Activated T-cell treated with anti-CD3 and anti-CD28 coated beads, Interleukin-2, amount 50 U/mL, for 72 hours (primary cell): ENCODE results near the gene TMEM186. TPM values are rescaled to one million over a fixed set of nuclear protein-coding genes. Genes with fewer than 3 reads are reported as not detected.
"Not testable (repeated sequence)": the region's sequence is repeated elsewhere in the genome, so short reads cannot be mapped to it uniquely, and the experiment has no call there.

Source experiments
- ATAC-seq, 2 donors: fragments of 150-1000 bp; cut with Tn5 transposase; replicated peaks in 1 of 2; 2 replicates each; pipeline ENCODE4 v1.10.0; 2021; ENCODE audit warnings: moderate library complexity in 2 of 2, mild to moderate bottlenecking in 1 of 2
- DNase-seq, 2 donors: peaks; one replicate each; pipeline ENCODE4 v3.0.0; 2021 to 2022; ENCODE audit warnings: mixed read lengths in 1 of 2
- H3K27ac Mint-ChIP-seq: one replicate; pipeline ENCODE4 v1.8.0; 2022; ENCODE audit warnings: mild to moderate bottlenecking, moderate library complexity, mixed read lengths
- H3K27me3 Mint-ChIP-seq: one replicate; pipeline ENCODE4 v1.8.0; 2022; ENCODE audit warnings: low read depth, mixed read lengths
- H3K36me3 Mint-ChIP-seq, 2 donors: one replicate each; pipeline ENCODE4 v1.8.0; 2022; ENCODE audit warnings: mixed read lengths in 2 of 2, mild to moderate bottlenecking in 1 of 2; ENCODE audit not compliant: insufficient read depth in 2 of 2
- H3K4me1 Mint-ChIP-seq: one replicate; pipeline ENCODE4 v1.8.0; 2022; ENCODE audit warnings: low read depth, mixed read lengths
- H3K4me3 Mint-ChIP-seq, 2 donors: one replicate each; pipeline ENCODE4 v1.8.0; 2022; ENCODE audit warnings: mild to moderate bottlenecking in 2 of 2, mixed read lengths in 2 of 2, moderate library complexity in 2 of 2
- H3K9me3 Mint-ChIP-seq, 2 donors: one replicate each; pipeline ENCODE4 v1.8.0; 2022; ENCODE audit warnings: mixed read lengths in 2 of 2
- total RNA-seq, 2 donors: library from RNA; stranded (reverse); gene quantifications; one replicate each; pipeline ENCODE4 v1.2.3, GENCODE V29; 2022

The TMEM186 gene
- 10 to 100 TPM; 15.0 to 20.6 TPM for total RNA-seq

- Mint-ChIP-seq H3K27me3 (no peaks in the 10 kb centered on the region), H3K36me3 (peaks cover 6 to 16% of the 10 kb centered on the region in 2 donors)
- DNase-seq = peak; percentile 94 to 96
These were observed at the start of gene TMEM186, which contains the start of gene PMM2 for GRCh38 chr16:8797364-8798173. Gene TMEM186, minus strand, starts transcription at chr16:8797639. Its CDS starts 25 bp downstream, at chr16:8797614. Gene PMM2, plus strand, starts transcription at chr16:8797839. Its CDS starts 44 bp downstream, at chr16:8797883.

GRCh38 chr16:8847145-8847544 lies 49.7 kb upstream of the TMEM186 start:
- Mint-ChIP-seq H3K4me3 (no peak overlapping the region), H3K27me3 (no peaks in the 10 kb centered on the region), H3K4me1 (peaks cover 27% of the 10 kb centered on the region), H3K27ac (no peak overlapping the region), H3K9me3 (no peaks in the 10 kb centered on the region), H3K36me3 (peaks cover 0 to 14% of the 10 kb centered on the region in 2 donors)
- no peak for DNase-seq
- ATAC-seq = no peak

More at GRCh38 chr16:8797364-8798173, at the start of gene TMEM186, which contains the start of gene PMM2:
- peak; percentile 95 for ATAC-seq
- peak within 1 kb of the TSS; percentile 90 to 95 for H3K4me3 Mint-ChIP-seq
- H3K9me3 Mint-ChIP-seq = no peaks in the 10 kb centered on the region
- peak within 1 kb of the TSS; percentile 95 for H3K27ac Mint-ChIP-seq
- H3K4me1 Mint-ChIP-seq = peaks cover 51% of the 10 kb centered on the region

- ATAC-seq = no peak
- Mint-ChIP-seq H3K9me3 (no peaks in the 10 kb centered on the region), H3K27me3 (no peaks in the 10 kb centered on the region), H3K27ac (no peak overlapping the region), H3K4me1 (peaks cover 23% of the 10 kb centered on the region), H3K36me3 (peaks cover 0 to 15% of the 10 kb centered on the region in 2 donors), H3K4me3 (no peak overlapping the region)
- DNase-seq = no peak
These were observed 49.0 kb upstream of the TMEM186 start for GRCh38 chr16:8846401-8846932.

- ATAC-seq (no peak), DNase-seq (no peak)
- Mint-ChIP-seq H3K36me3 (peaks cover 0 to 15% of the 10 kb centered on the region in 2 donors), H3K27me3 (no peaks in the 10 kb centered on the region), H3K27ac (no peak overlapping the region), H3K9me3 (no peaks in the 10 kb centered on the region), H3K4me3 (no peak overlapping the region), H3K4me1 (peaks cover 16% of the 10 kb centered on the region)
These were observed 48.4 kb upstream of the TMEM186 start for GRCh38 chr16:8845699-8846298.

GRCh38 chr16:8843296-8843695 lies 45.9 kb upstream of the TMEM186 start:
- not testable (repeated sequence) for H3K4me3 Mint-ChIP-seq, H3K9me3 Mint-ChIP-seq, H3K36me3 Mint-ChIP-seq, DNase-seq, ATAC-seq, H3K27me3 Mint-ChIP-seq, H3K4me1 Mint-ChIP-seq
- peak overlapping the region; percentile 54 for H3K27ac Mint-ChIP-seq

- not testable (repeated sequence) for H3K4me1 Mint-ChIP-seq, DNase-seq, H3K9me3 Mint-ChIP-seq, H3K4me3 Mint-ChIP-seq, H3K27me3 Mint-ChIP-seq, H3K36me3 Mint-ChIP-seq, ATAC-seq, H3K27ac Mint-ChIP-seq
These were observed 44.6 kb upstream of the TMEM186 start for GRCh38 chr16:8842016-8842415.

GRCh38 chr16:8837594-8837993 lies 40.2 kb upstream of the TMEM186 start:
- not testable (repeated sequence) for H3K27me3 Mint-ChIP-seq, ATAC-seq, H3K9me3 Mint-ChIP-seq, H3K4me3 Mint-ChIP-seq, DNase-seq, H3K27ac Mint-ChIP-seq, H3K4me1 Mint-ChIP-seq, H3K36me3 Mint-ChIP-seq

GRCh38 chr16:8836797-8837196 lies 39.4 kb upstream of the TMEM186 start:
- ATAC-seq, H3K4me1 Mint-ChIP-seq, H3K9me3 Mint-ChIP-seq, H3K27me3 Mint-ChIP-seq, DNase-seq, H3K27ac Mint-ChIP-seq, H3K4me3 Mint-ChIP-seq, H3K36me3 Mint-ChIP-seq: not testable (repeated sequence)

GRCh38 chr16:8832717-8833105 lies 35.3 kb upstream of the TMEM186 start:
- H3K27ac Mint-ChIP-seq = no peak overlapping the region
- H3K9me3 Mint-ChIP-seq = no peaks in the 10 kb centered on the region
- peaks cover 19% of the 10 kb centered on the region for H3K4me1 Mint-ChIP-seq
- peaks cover 4 to 9% of the 10 kb centered on the region in 2 donors for H3K36me3 Mint-ChIP-seq
- no peak for ATAC-seq
- no peak overlapping the region for H3K4me3 Mint-ChIP-seq
- no peak for DNase-seq
- H3K27me3 Mint-ChIP-seq = no peaks in the 10 kb centered on the region

GRCh38 chr16:8831871-8832716 lies 34.7 kb upstream of the TMEM186 start:
- Mint-ChIP-seq H3K36me3 (peaks cover 4 to 9% of the 10 kb centered on the region in 2 donors), H3K4me1 (peaks cover 19% of the 10 kb centered on the region), H3K27me3 (no peaks in the 10 kb centered on the region), H3K4me3 (no peak overlapping the region), H3K9me3 (no peaks in the 10 kb centered on the region), H3K27ac (no peak overlapping the region)
- DNase-seq (no peak), ATAC-seq (no peak)

- Mint-ChIP-seq H3K27me3 (no peaks in the 10 kb centered on the region), H3K36me3 (peaks cover 4 to 11% of the 10 kb centered on the region in 2 donors), H3K9me3 (no peaks in the 10 kb centered on the region), H3K4me3 (no peak overlapping the region), H3K27ac (no peak overlapping the region), H3K4me1 (peaks cover 19% of the 10 kb centered on the region)
- DNase-seq = no peak
- ATAC-seq = no peak
These were observed 34.0 kb upstream of the TMEM186 start for GRCh38 chr16:8831450-8831849.

- H3K27me3 Mint-ChIP-seq = no peaks in the 10 kb centered on the region
- peaks cover 4 to 16% of the 10 kb centered on the region in 2 donors for H3K36me3 Mint-ChIP-seq
- peaks cover 19% of the 10 kb centered on the region for H3K4me1 Mint-ChIP-seq
- H3K4me3 Mint-ChIP-seq = no peak overlapping the region
- no peaks in the 10 kb centered on the region for H3K9me3 Mint-ChIP-seq
- no peak for DNase-seq
- no peak for ATAC-seq
- H3K27ac Mint-ChIP-seq = no peak overlapping the region
These were observed 31.2 kb upstream of the TMEM186 start for GRCh38 chr16:8828541-8829165.
